H9 (cell line): ENCODE data around the gene UBASH3A. TPM values are rescaled to one million over a fixed set of nuclear protein-coding genes. Genes with fewer than 3 reads are reported as not detected.

Experiments used
- DNase-seq: peaks from one replicate; pipeline ENCODE4 v3.0.0-alpha.2; 2017
- H2AFZ ChIP-seq: one replicate; pipeline ENCODE4 v1.6.1; 2013; ENCODE audit warnings: mild to moderate bottlenecking, low read length, control low read depth, moderate library complexity
- H2AK5ac ChIP-seq: 2 replicates; pipeline ENCODE4 v1.6.1; 2013; ENCODE audit warnings: low read length, control low read depth, mixed read lengths; ENCODE audit not compliant: insufficient read length
- H2BK120ac ChIP-seq: one replicate; pipeline ENCODE4 v1.6.1; 2013; ENCODE audit warnings: low read depth, mild to moderate bottlenecking, low read length, control low read depth, inconsistent platforms; ENCODE audit not compliant: poor library complexity, severe bottlenecking
- H2BK12ac ChIP-seq: 2 replicates; pipeline ENCODE4 v1.6.1; 2013; ENCODE audit warnings: low read length, control low read depth, mixed read lengths, low read depth; ENCODE audit not compliant: insufficient read length
- H2BK15ac ChIP-seq: 2 replicates; pipeline ENCODE4 v1.6.1; 2013; ENCODE audit warnings: low read depth, low read length, control low read depth
- H2BK20ac ChIP-seq: one replicate; pipeline ENCODE4 v1.6.1; 2013; ENCODE audit warnings: low read depth, mild to moderate bottlenecking, low read length, control low read depth, inconsistent platforms; ENCODE audit not compliant: poor library complexity, severe bottlenecking
- H2BK5ac ChIP-seq: 2 replicates; pipeline ENCODE4 v1.6.1; 2013; ENCODE audit warnings: low read length, control low read depth, mixed read lengths; ENCODE audit not compliant: insufficient read length
- H3K14ac ChIP-seq: 2 replicates; pipeline ENCODE4 v1.6.1; 2013; ENCODE audit warnings: low read length, control low read depth; ENCODE audit not compliant: insufficient read depth
- H3K18ac ChIP-seq: 2 replicates; pipeline ENCODE4 v1.6.1; 2013; ENCODE audit warnings: low read depth, mild to moderate bottlenecking, mixed read lengths, low read length, control low read depth; ENCODE audit not compliant: insufficient read length
- H3K23ac ChIP-seq: 2 replicates; pipeline ENCODE4 v1.6.1; 2013; ENCODE audit warnings: low read length, control low read depth, mixed read lengths, low read depth; ENCODE audit not compliant: insufficient read length
- H3K23me2 ChIP-seq: 2 replicates; pipeline ENCODE4 v1.6.1; 2013; ENCODE audit warnings: low read depth, mild to moderate bottlenecking, mixed read lengths, low read length, control low read depth; ENCODE audit not compliant: insufficient read length, poor library complexity, severe bottlenecking
- H3K27ac ChIP-seq: 2 replicates; pipeline ENCODE4 v1.5.1; 2013; ENCODE audit warnings: low read length, control low read depth, mixed read lengths, low read depth; ENCODE audit not compliant: insufficient read length
- H3K27me3 ChIP-seq: 2 replicates; pipeline ENCODE4 v1.6.1; 2013; ENCODE audit warnings: low read length, control low read depth, inconsistent platforms; ENCODE audit not compliant: insufficient read depth
- H3K4ac ChIP-seq: 2 replicates; pipeline ENCODE4 v1.6.1; 2013; ENCODE audit warnings: low read depth, mild to moderate bottlenecking, control low read depth, inconsistent platforms, low read length, moderate library complexity
- H3K4me1 ChIP-seq: 2 replicates; pipeline ENCODE4 v1.6.1; 2013; ENCODE audit warnings: low read length, control low read depth, inconsistent platforms; ENCODE audit not compliant: insufficient read depth
- H3K4me2 ChIP-seq: 2 replicates; pipeline ENCODE4 v1.6.1; 2013; ENCODE audit warnings: low read length, control low read depth, mixed read lengths; ENCODE audit not compliant: insufficient read length, insufficient read depth
- H3K56ac ChIP-seq: 2 replicates; pipeline ENCODE4 v1.6.1; 2013; ENCODE audit warnings: low read depth, mild to moderate bottlenecking, mixed read lengths, low read length, control low read depth; ENCODE audit not compliant: insufficient read length
- H3K79me1 ChIP-seq: 2 replicates; pipeline ENCODE4 v1.6.1; 2013; ENCODE audit warnings: low read depth, mild to moderate bottlenecking, moderate library complexity, low read length, control low read depth, inconsistent platforms; ENCODE audit not compliant: insufficient read depth, poor library complexity, severe bottlenecking
- H3K79me2 ChIP-seq: 2 replicates; pipeline ENCODE4 v1.6.1; 2013; ENCODE audit warnings: low read length, control low read depth, inconsistent platforms; ENCODE audit not compliant: insufficient read depth
- H3K9ac ChIP-seq: 2 replicates; pipeline ENCODE4 v1.6.1; 2013; ENCODE audit warnings: low read length, control low read depth, mixed read lengths; ENCODE audit not compliant: insufficient read length; ENCODE audit errors: extremely low read depth
- H3K9me3 ChIP-seq: one replicate; pipeline ENCODE4 v1.6.1; 2013; ENCODE audit warnings: low read depth, low read length, inconsistent platforms; ENCODE audit not compliant: control insufficient read depth
- H3T11ph ChIP-seq: one replicate; pipeline ENCODE4 v1.6.1; 2013; ENCODE audit warnings: mild to moderate bottlenecking, low read length, control low read depth, inconsistent platforms
- H4K20me1 ChIP-seq: one replicate; pipeline ENCODE4 v1.6.1; 2013; ENCODE audit not compliant: control insufficient read depth, insufficient read length, insufficient read depth
- H4K5ac ChIP-seq: 2 replicates; pipeline ENCODE4 v1.6.1; 2013; ENCODE audit warnings: low read depth, mild to moderate bottlenecking, mixed read lengths, low read length, control low read depth; ENCODE audit not compliant: insufficient read length
- H4K8ac ChIP-seq: replicated peaks from 2 replicates; pipeline ENCODE4 v1.6.1; 2013; ENCODE audit warnings: low read length, control low read depth, mixed read lengths, low read depth; ENCODE audit not compliant: insufficient read length
- H4K91ac ChIP-seq: 2 replicates; pipeline ENCODE4 v1.6.1; 2013; ENCODE audit warnings: low read depth, mild to moderate bottlenecking, moderate library complexity, mixed read lengths, low read length, control low read depth; ENCODE audit not compliant: insufficient read length
- H3K27ac Mint-ChIP-seq, 3 experiments: 2 replicates in 2 of 3; 3 replicates in 1 of 3; pipeline ENCODE4 v1.8.0; 2020 to 2021; ENCODE audit warnings: mixed read lengths in 3 of 3, mild to moderate bottlenecking in 1 of 3, moderate library complexity in 1 of 3
- H3K27me3 Mint-ChIP-seq: 2 replicates; pipeline ENCODE4 v1.8.0; 2021; ENCODE audit warnings: low read depth, mild to moderate bottlenecking, moderate library complexity, mixed read lengths
- H3K36me3 Mint-ChIP-seq, 3 experiments: 2 replicates in 2 of 3; 3 replicates in 1 of 3; pipeline ENCODE4 v1.8.0; 2020 to 2021; ENCODE audit warnings: low read depth in 3 of 3, mixed read lengths in 3 of 3; ENCODE audit not compliant: insufficient read depth in 1 of 3
- H3K4me1 Mint-ChIP-seq, 2 experiments: 2 replicates each; pipeline ENCODE4 v1.8.0; 2020; ENCODE audit warnings: mixed read lengths in 2 of 2
- H3K4me3 Mint-ChIP-seq, 2 experiments: 2 replicates in 1 of 2; 3 replicates in 1 of 2; pipeline ENCODE4 v1.8.0; 2020 to 2021; ENCODE audit warnings: mild to moderate bottlenecking in 2 of 2, mixed read lengths in 2 of 2, moderate library complexity in 1 of 2
- H3K9me3 Mint-ChIP-seq, 2 experiments: 2 replicates in 1 of 2; 3 replicates in 1 of 2; pipeline ENCODE4 v1.8.0; 2020; ENCODE audit warnings: mild to moderate bottlenecking in 2 of 2, mixed read lengths in 2 of 2, moderate library complexity in 1 of 2
- CTCF ChIP-seq: fragments of 200-600 bp; sonication (generic); conservative IDR thresholded peaks from 3 replicates; pipeline ENCODE4 v1.8.0; 2021; ENCODE audit warnings: antibody characterized with exemption, mild to moderate bottlenecking
- WGBS: extraction: QIAGEN DNeasy Blood & Tissue Kit; methylation state at CpG from one replicate; pipeline ENCODE4 v1.1.7; 2013; ENCODE audit warnings: missing lambda C conversion rate, low lambda C conversion rate, mixed read lengths; ENCODE audit not compliant: insufficient read length; ENCODE audit errors: extremely low coverage; 5-methylcytosine and 5-hydroxymethylcytosine counted together
- total RNA-seq: library from RNA; stranded (reverse); gene quantifications from 2 replicates; pipeline ENCODE4 v1.2.1, GENCODE V29; 2021

UBASH3A gene
- total RNA-seq, 1 experiment from 2014 or later = not detected

- no CpG with 5 or more reads among the region's 16 CpGs for WGBS
- peaks cover 31% of the 10 kb centered on the region for H3K27me3 Mint-ChIP-seq
- Histone ChIP-seq H2AFZ (no peak overlapping the region), H3K56ac (no peak overlapping the region), H4K8ac (no peak overlapping the region), H3K14ac (no peak overlapping the region), H3K79me2 (no peaks in the 10 kb centered on the region), H2AK5ac (no peak overlapping the region), H2BK12ac (no peak overlapping the region), H4K5ac (no peak overlapping the region), H2BK15ac (no peak overlapping the region), H3K23me2 (no peaks in the 10 kb centered on the region), H3K79me1 (no peaks in the 10 kb centered on the region), H3K18ac (no peak overlapping the region), H4K91ac (no peak overlapping the region), H3K27ac (no peak overlapping the region), H3K4ac (no peak overlapping the region), H2BK20ac (no peak overlapping the region), H2BK120ac (no peak overlapping the region), H3K4me2 (no peak overlapping the region), H2BK5ac (no peak overlapping the region), H3K27me3 (no peaks in the 10 kb centered on the region), H3K4me1 (no peaks in the 10 kb centered on the region), H4K20me1 (no peaks in the 10 kb centered on the region), H3K9me3 (no peaks in the 10 kb centered on the region), H3K23ac (no peak overlapping the region), H3K9ac (no peak overlapping the region), H3T11ph (no peak overlapping the region)
- H3K9me3 Mint-ChIP-seq = no peaks in the 10 kb centered on the region; a peak in 1 of 5 replicates
- no peak for DNase-seq
- no peak for TF ChIP-seq CTCF
- no peak overlapping the region for H3K4me3 Mint-ChIP-seq
- no peak overlapping the region for H3K27ac Mint-ChIP-seq
- peaks cover 6 to 11% of the 10 kb centered on the region in 2 experiments for H3K4me1 Mint-ChIP-seq
- no peaks in the 10 kb centered on the region for H3K36me3 Mint-ChIP-seq
Measured at GRCh38 chr21:42373908-42374455, 29.7 kb upstream of the UBASH3A start.
